HEK293 (cell line): ENCODE measurements around the gene SLC43A3.

Experiments
- BCL11A ChIP-seq: fragments of 450-650 bp; formaldehyde crosslinking; IDR thresholded peaks from 2 replicates; pipeline ENCODE4 v1.5.1; 2016; ENCODE audit warnings: low read depth, missing biosample characterization, missing genetic modification characterization
- BCL11B ChIP-seq: fragments of 450-650 bp; formaldehyde crosslinking; IDR thresholded peaks from 2 replicates; pipeline ENCODE4 v1.5.1; 2016; ENCODE audit warnings: low read depth, missing biosample characterization, missing genetic modification characterization
- HOXD13 ChIP-seq: sonication (generic); formaldehyde crosslinking; IDR thresholded peaks from 2 replicates; pipeline ENCODE4 v1.8.0; 2022; ENCODE audit warnings: missing genetic modification reagents, borderline replicate concordance
- ZNF785 ChIP-seq: fragments of 450-650 bp; formaldehyde crosslinking; IDR thresholded peaks from 2 replicates; pipeline ENCODE4 v1.5.1; 2016; ENCODE audit warnings: missing biosample characterization, missing genetic modification characterization
- ZSCAN18 ChIP-seq: fragments of 450-650 bp; formaldehyde crosslinking; IDR thresholded peaks from 2 replicates; pipeline ENCODE4 v1.5.1; 2016; ENCODE audit warnings: missing biosample characterization, missing genetic modification characterization

DNA sequence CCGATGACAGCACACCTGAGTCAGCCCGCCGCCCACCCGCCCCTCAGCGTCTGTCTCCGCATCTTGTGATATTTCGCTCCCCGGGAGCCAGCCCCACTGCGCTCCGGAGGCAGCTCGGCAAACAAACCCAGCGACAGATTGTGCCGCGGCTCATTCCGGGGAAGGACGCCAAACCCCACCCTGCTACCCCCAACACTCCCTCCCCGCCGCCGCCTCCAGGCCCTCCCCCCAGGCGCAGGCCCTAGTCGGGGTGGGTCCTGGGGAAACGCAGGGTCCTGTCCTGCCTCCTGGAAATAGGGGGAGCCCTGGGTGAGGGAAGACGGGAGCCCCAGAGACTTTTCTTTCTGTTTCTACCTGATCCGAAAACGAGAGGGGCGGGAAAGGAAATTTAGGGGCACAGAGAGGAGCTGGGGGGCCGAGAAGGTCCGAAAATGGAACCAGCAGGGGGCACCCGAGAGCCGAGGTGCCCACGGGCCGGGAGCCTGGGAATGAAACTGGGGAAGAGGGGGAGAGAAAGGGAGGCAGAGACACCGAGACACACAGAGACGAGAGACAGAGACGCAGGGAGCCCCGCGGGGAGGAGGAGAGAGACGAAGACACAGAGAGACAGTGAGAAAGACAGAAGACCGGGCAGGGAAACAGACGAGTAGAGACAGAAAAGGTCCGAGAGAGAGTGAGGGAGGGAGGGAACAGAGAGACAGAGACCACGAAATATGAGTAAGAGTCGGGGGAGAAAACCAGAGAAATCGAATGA, 31.7 kb upstream of the SLC43A3 start:
- no peak for TF ChIP-seq BCL11A
- TF ChIP-seq HOXD13, result no peak
- TF ChIP-seq BCL11B (tag by site-specific recombination), result 0 out of 2 replicates have a peak, but pooled peaks have one; percentile 51
- TF ChIP-seq ZNF785, result no peak
- no peak for TF ChIP-seq ZSCAN18 (tag by site-specific recombination)
